HepG2 (cell line): ENCODE measurements around the gene RASAL1. TPM values are rescaled to one million over a fixed set of nuclear protein-coding genes. Genes with fewer than 3 reads are reported as not detected.

ENCODE experiments used
- ATAC-seq: fragments of 200-7000 bp; cut with Tn5 transposase; 3 replicates; pipeline ENCODE4 v1.9.1; 2020; ENCODE audit warnings: mild to moderate bottlenecking, moderate library complexity
- BruUV-seq: library from RNA; stranded (reverse); fragments of 400-500 nt; replicated peaks from 2 replicates; lab custom pipeline; 2021; lab: Mats Ljungman, UMichigan
- CTCF ChIA-PET: fragments of 300-600 bp; formaldehyde crosslinking; extraction: SDS; loops from one replicate; lab custom pipeline; 2021; ENCODE audit warnings: low total read pairs, inconsistent platforms, low intra/inter-chr PET ratio; lab: Yijun Ruan, JAX
- POLR2A ChIA-PET: fragments of 350-600 bp; sonication (Branson Sonifier 250); formaldehyde crosslinking; loops from one replicate; lab custom pipeline; 2020; ENCODE audit warnings: antibody characterized with exemption, inconsistent platforms; lab: Yijun Ruan, JAX
- DNase-seq: peaks from one replicate; pipeline ENCODE4 v3.0.0-alpha.2; 2015; ENCODE audit warnings: low spot score
- FAIRE-seq: peaks from 3 replicates; lab custom pipeline; 2011; peaks lifted over from hg19 to GRCh38; lab: Jason Lieb, UNC
- H2AFZ ChIP-seq: one replicate; pipeline ENCODE4 v1.6.1; 2011; ENCODE audit warnings: low read length, inconsistent platforms
- H3K27ac ChIP-seq: fragments of 300-600 bp; 3 replicates; pipeline ENCODE4 v1.8.0; 2011; ENCODE audit warnings: mixed run types, mild to moderate bottlenecking, mixed read lengths, low read length, inconsistent platforms; ENCODE audit not compliant: insufficient read depth; ENCODE audit errors: extremely low read length
- H3K27me3 ChIP-seq, 2 experiments: fragments of 200-600 bp in 1 of 2; 2 replicates in 1 of 2; 3 replicates in 1 of 2; pipeline versions ENCODE4 v1.6.0 to v1.8.0; 2011; ENCODE audit warnings: low read length in 2 of 2, mild to moderate bottlenecking in 2 of 2, moderate library complexity in 2 of 2, inconsistent platforms in 1 of 2; ENCODE audit not compliant: insufficient read depth in 2 of 2, control insufficient read depth in 1 of 2
- H3K36me3 ChIP-seq, 2 experiments: fragments of 200-600 bp in 1 of 2; replicated peaks in 1 of 2; 2 replicates in 1 of 2; 3 replicates in 1 of 2; pipeline versions ENCODE4 v1.5.1 to v1.8.0; 2011; ENCODE audit warnings: low read length in 2 of 2, inconsistent platforms in 1 of 2; ENCODE audit not compliant: insufficient read depth in 2 of 2, control insufficient read depth in 1 of 2
- H3K4me1 ChIP-seq: 2 replicates; pipeline ENCODE4 v1.5.1; 2012; ENCODE audit warnings: low read length, inconsistent platforms; ENCODE audit not compliant: insufficient read depth
- H3K4me2 ChIP-seq: 2 replicates; pipeline ENCODE4 v1.6.0; 2011; ENCODE audit warnings: low read depth, low read length, inconsistent platforms
- H3K4me3 ChIP-seq, 3 experiments: fragments of 200-600 bp in 1 of 3; sonication (generic), shearing (Covaris generic) in 1 of 3; replicated peaks in 1 of 3; 2 replicates each; pipeline ENCODE4 v1.5.1; 2011 to 2016; ENCODE audit warnings: low read length in 3 of 3, inconsistent platforms in 2 of 3, low read depth in 2 of 3, mild to moderate bottlenecking in 2 of 3, control low read depth in 1 of 3, mixed read lengths in 1 of 3; ENCODE audit not compliant: insufficient read depth in 1 of 3
- H3K79me2 ChIP-seq: one replicate; pipeline ENCODE4 v1.6.1; 2011; ENCODE audit warnings: low read length, inconsistent platforms; ENCODE audit not compliant: insufficient read depth
- H3K9ac ChIP-seq: 2 replicates; pipeline ENCODE4 v1.6.0; 2011; ENCODE audit warnings: mild to moderate bottlenecking, low read depth, low read length, inconsistent platforms; ENCODE audit not compliant: insufficient read depth
- H3K9me3 ChIP-seq: 2 replicates; pipeline ENCODE4 v1.5.1; 2012; ENCODE audit warnings: mild to moderate bottlenecking, low read length
- H4K20me1 ChIP-seq: 2 replicates; pipeline ENCODE4 v1.6.0; 2011; ENCODE audit warnings: inconsistent platforms, mild to moderate bottlenecking, low read length, moderate library complexity; ENCODE audit not compliant: insufficient read depth
- FOXC1 ChIP-seq: sonication (generic); formaldehyde crosslinking; IDR thresholded peaks from 2 replicates; pipeline ENCODE4 v1.8.0; 2022; ENCODE audit warnings: mild to moderate bottlenecking, missing genetic modification reagents, borderline replicate concordance
- HIVEP1 ChIP-seq: sonication (generic); formaldehyde crosslinking; IDR thresholded peaks from 2 replicates; pipeline ENCODE4 v1.4.0; 2020; ENCODE audit warnings: mild to moderate bottlenecking, missing genetic modification reagents
- MED13 ChIP-seq: sonication (generic); formaldehyde crosslinking; IDR thresholded peaks from 2 replicates; pipeline ENCODE4 v1.5.0; 2020; ENCODE audit warnings: missing genetic modification reagents
- MYC ChIP-seq: sonication (generic); formaldehyde crosslinking; IDR thresholded peaks from 2 replicates; pipeline ENCODE4 v1.9.0; 2021; ENCODE audit warnings: missing genetic modification reagents, borderline replicate concordance
- NFRKB ChIP-seq: fragments of 450-650 bp; IDR thresholded peaks from 2 replicates; pipeline ENCODE4 v1.6.1; 2017
- NR1H2 ChIP-seq: sonication (generic); formaldehyde crosslinking; IDR thresholded peaks from 2 replicates; pipeline ENCODE4 v1.8.1; 2022; ENCODE audit warnings: low read depth, missing genetic modification reagents, borderline replicate concordance
- SAP130 ChIP-seq: IDR thresholded peaks from 2 replicates; pipeline ENCODE4 v1.6.1; 2016; ENCODE audit warnings: low read depth
- ZNF329 ChIP-seq: sonication (generic); formaldehyde crosslinking; IDR thresholded peaks from 2 replicates; pipeline ENCODE4 v1.9.0; 2021; ENCODE audit warnings: low read depth, mild to moderate bottlenecking, missing genetic modification reagents
- ZNF788 ChIP-seq: sonication (generic); formaldehyde crosslinking; IDR thresholded peaks from 2 replicates; pipeline ENCODE4 v1.5.0; 2020; ENCODE audit warnings: mild to moderate bottlenecking, missing genetic modification reagents, borderline replicate concordance
- WGBS: methylation state at CpG from one replicate; pipeline ENCODE4 v1.1.6; 2017; ENCODE audit warnings: low lambda C conversion rate; 5-methylcytosine and 5-hydroxymethylcytosine counted together
- in situ Hi-C: cut with HindIII; loops from 2 replicates; pipeline ENCODE4 v1.10.0; 2017; ENCODE audit warnings: low pct_unique_long_range_greater_than_20kb; ENCODE audit not compliant: extremely low pct_ligation_motif_present
- intact Hi-C: fragments of 100-400 bp; cut with micrococcal nuclease; formaldehyde crosslinking; loops from one replicate; pipeline ENCODE4 v1.10.0; 2022; ENCODE audit not compliant: unreplicated experiment
- polyA plus RNA-seq, 8 experiments: library from polyadenylated mRNA; depleted of rRNA in 3 of 8; stranded (reverse) in 7 of 8; unstranded in 1 of 8; fragments of >200 nt; fragmentation: Illumina TruSeq in 4 of 8; extraction: Trizol in 4 of 8; gene quantifications; 2 replicates each; pipeline versions ENCODE4 v1.2.1 to v1.2.3, GENCODE V29; 2011 to 2016; ENCODE audit warnings: low read depth in 4 of 8, missing spikeins in 1 of 8, mixed read lengths in 1 of 8; ENCODE audit not compliant: insufficient read depth in 1 of 8
- total RNA-seq, 5 experiments: library from RNA; depleted of rRNA; stranded (reverse); fragments of >200 nt; fragmentation: Illumina TruSeq; extraction: Trizol; gene quantifications; 2 replicates each; pipeline ENCODE4 v1.2.3, GENCODE V29; 2016; ENCODE audit warnings: low read depth in 1 of 5
- TF ChIP-seq, protein P1 (sequence below): sonication (generic); formaldehyde crosslinking; conservative IDR thresholded peaks from 2 replicates; pipeline ENCODE4 v1.8.1; 2023; ENCODE audit warnings: missing genetic modification reagents
- TF ChIP-seq, protein P2 (sequence below): IDR thresholded peaks from 2 replicates; pipeline ENCODE4 v1.4.0; 2020; ENCODE audit warnings: mild to moderate bottlenecking, missing genetic modification reagents

The RASAL1 gene
- total and polyA plus RNA-seq, 2 of the 13 experiments (the other 11 are each of a cell fraction or from before 2014, with no cell fraction given) = not detected

DNA sequence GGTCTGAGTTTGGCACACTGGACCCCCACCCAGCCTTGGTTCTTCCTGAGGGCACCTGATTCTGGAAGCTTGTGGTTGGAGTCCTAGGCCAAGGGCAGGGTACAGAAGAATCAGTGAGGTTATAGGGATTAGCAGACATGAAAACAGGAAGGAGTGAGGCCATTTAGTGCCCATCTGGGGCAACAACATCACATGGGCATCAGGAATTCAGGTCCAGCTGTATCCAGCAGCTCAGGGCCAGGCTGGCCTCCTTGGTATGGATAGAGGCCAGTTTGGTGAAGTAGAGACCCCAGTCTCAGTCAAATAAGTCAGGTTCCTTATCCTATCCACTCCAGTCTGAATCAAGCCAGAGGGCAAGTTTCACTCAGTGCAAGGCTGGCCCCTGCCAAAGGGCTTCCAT is 36.2 kb downstream of the RASAL1 start:
- no peaks in the 10 kb centered on the region for H3K9me3 ChIP-seq
- no peak overlapping the region for H3K4me3 ChIP-seq
- H3K4me2 ChIP-seq = no peak overlapping the region
- FAIRE-seq = no peak
- no peak overlapping the region for H3K9ac ChIP-seq
- peaks cover 1 to 6% of the 10 kb centered on the region in 2 experiments; a peak in 2 of 5 replicates for H3K27me3 ChIP-seq
- no peaks in the 10 kb centered on the region for H3K79me2 ChIP-seq
- H2AFZ ChIP-seq = no peak overlapping the region
- H3K27ac ChIP-seq = no peak overlapping the region
- TF ChIP-seq, protein P1, sequence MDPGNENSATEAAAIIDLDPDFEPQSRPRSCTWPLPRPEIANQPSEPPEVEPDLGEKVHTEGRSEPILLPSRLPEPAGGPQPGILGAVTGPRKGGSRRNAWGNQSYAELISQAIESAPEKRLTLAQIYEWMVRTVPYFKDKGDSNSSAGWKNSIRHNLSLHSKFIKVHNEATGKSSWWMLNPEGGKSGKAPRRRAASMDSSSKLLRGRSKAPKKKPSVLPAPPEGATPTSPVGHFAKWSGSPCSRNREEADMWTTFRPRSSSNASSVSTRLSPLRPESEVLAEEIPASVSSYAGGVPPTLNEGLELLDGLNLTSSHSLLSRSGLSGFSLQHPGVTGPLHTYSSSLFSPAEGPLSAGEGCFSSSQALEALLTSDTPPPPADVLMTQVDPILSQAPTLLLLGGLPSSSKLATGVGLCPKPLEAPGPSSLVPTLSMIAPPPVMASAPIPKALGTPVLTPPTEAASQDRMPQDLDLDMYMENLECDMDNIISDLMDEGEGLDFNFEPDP (CRISPR knock-in tag) = 0 out of 2 replicates have a peak, but pooled peaks have one; percentile 25
- no peak for TF ChIP-seq MED13 (CRISPR knock-in tag)
- peak; percentile 97 for TF ChIP-seq ZNF329 (CRISPR knock-in tag)
- TF ChIP-seq, all 625 proteins: peak for 2
- BruUV-seq = no TSS peak
- intact Hi-C loops = loop anchor here (2.0 kb wide), 1 partner anchor 107 kb away; no protein-coding TSS in a partner anchor
- Histone ChIP-seq H3K4me1 (peaks cover 16% of the 10 kb centered on the region), H3K36me3 (no peaks in the 10 kb centered on the region), H4K20me1 (no peaks in the 10 kb centered on the region)
- POLR2A ChIA-PET = no interaction called here
- CTCF ChIA-PET = interaction anchor here (2.8 kb wide), 1 partner anchor 50 kb away, joined by 43 read pairs; no protein-coding TSS in a partner anchor
- in situ Hi-C loops = loop anchor here (5.0 kb wide), 1 partner anchor 52 kb away; no protein-coding TSS in a partner anchor
- ATAC-seq (no peak), DNase-seq (no peak)

DNA sequence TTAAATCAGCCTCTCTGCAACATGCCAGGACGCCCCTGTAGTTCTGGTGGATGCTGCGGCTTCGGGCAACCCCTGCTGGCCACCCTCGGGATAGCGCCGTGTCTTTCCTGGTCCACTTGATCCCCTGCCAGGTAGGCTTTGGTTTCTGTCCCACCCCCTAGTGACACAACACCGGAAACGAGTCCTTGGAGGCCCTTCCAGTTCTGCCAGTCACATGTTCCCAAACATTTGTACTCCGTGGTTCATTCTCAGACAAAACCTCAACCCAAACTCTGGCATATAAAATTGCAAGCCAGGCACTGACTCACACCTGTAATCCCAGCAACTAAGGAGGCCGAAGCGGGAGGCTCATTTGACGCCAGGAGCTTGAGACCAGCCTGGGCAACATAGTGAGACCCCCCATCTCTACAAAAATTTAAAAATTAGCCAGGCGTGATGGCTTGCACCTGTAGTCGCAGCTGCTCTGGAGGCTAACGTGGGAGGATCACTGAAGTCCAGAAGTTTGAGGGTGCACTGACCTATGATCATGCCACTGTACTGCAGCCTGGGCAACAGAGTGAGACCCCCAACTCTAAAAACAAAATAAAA is 37.0 kb downstream of the RASAL1 start:
- peaks cover 16% of the 10 kb centered on the region for H3K4me1 ChIP-seq
- H3K9ac ChIP-seq = no peak overlapping the region
- H3K4me2 ChIP-seq = no peak overlapping the region
- H3K27me3 ChIP-seq = peaks cover 1 to 6% of the 10 kb centered on the region in 2 experiments; a peak in 2 of 5 replicates
- DNase-seq = peak; percentile 79
- no peaks in the 10 kb centered on the region for H3K36me3 ChIP-seq
- intact Hi-C loops (loop anchor here (1.0 to 2.0 kb wide), 2 partner anchors 50 to 106 kb away; no protein-coding TSS in a partner anchor), in situ Hi-C loops (loop anchor here (5.0 kb wide), 1 partner anchor 51 kb away; no protein-coding TSS in a partner anchor)
- BruUV-seq = no TSS peak
- peak; percentile 90 for FAIRE-seq
- peak; percentile 83 for ATAC-seq
- no peak overlapping the region for H3K27ac ChIP-seq
- no peaks in the 10 kb centered on the region for H4K20me1 ChIP-seq
- no peaks in the 10 kb centered on the region for H3K79me2 ChIP-seq
- H3K9me3 ChIP-seq = no peaks in the 10 kb centered on the region
- no peak overlapping the region for H3K4me3 ChIP-seq
- 59% methylated on average over 10 of the region's 15 CpGs for WGBS
- ChIA-PET CTCF (interaction anchor here (2.8 kb wide), 1 partner anchor 49 kb away, joined by 43 read pairs; no protein-coding TSS in a partner anchor), POLR2A (no interaction called here)
- no peak overlapping the region for H2AFZ ChIP-seq
- TF ChIP-seq FOXC1 (CRISPR knock-in tag) (peak; percentile 26; the same call in 1 of the 2 replicates), ZNF788 (CRISPR knock-in tag) (no peak), SAP130 (CRISPR knock-in tag) (peak; percentile 50), NR1H2 (CRISPR knock-in tag) (no peak), NFRKB (no peak), HIVEP1 (CRISPR knock-in tag) (no peak), MYC (CRISPR knock-in tag) (no peak)
- TF ChIP-seq, protein P2, sequence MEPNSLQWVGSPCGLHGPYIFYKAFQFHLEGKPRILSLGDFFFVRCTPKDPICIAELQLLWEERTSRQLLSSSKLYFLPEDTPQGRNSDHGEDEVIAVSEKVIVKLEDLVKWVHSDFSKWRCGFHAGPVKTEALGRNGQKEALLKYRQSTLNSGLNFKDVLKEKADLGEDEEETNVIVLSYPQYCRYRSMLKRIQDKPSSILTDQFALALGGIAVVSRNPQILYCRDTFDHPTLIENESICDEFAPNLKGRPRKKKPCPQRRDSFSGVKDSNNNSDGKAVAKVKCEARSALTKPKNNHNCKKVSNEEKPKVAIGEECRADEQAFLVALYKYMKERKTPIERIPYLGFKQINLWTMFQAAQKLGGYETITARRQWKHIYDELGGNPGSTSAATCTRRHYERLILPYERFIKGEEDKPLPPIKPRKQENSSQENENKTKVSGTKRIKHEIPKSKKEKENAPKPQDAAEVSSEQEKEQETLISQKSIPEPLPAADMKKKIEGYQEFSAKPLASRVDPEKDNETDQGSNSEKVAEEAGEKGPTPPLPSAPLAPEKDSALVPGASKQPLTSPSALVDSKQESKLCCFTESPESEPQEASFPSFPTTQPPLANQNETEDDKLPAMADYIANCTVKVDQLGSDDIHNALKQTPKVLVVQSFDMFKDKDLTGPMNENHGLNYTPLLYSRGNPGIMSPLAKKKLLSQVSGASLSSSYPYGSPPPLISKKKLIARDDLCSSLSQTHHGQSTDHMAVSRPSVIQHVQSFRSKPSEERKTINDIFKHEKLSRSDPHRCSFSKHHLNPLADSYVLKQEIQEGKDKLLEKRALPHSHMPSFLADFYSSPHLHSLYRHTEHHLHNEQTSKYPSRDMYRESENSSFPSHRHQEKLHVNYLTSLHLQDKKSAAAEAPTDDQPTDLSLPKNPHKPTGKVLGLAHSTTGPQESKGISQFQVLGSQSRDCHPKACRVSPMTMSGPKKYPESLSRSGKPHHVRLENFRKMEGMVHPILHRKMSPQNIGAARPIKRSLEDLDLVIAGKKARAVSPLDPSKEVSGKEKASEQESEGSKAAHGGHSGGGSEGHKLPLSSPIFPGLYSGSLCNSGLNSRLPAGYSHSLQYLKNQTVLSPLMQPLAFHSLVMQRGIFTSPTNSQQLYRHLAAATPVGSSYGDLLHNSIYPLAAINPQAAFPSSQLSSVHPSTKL (CRISPR knock-in tag) = peak; percentile 23; the same call in 1 of the 2 replicates
